ENCODE data around the gene TAGAP. TPM values are rescaled to one million over a fixed set of nuclear protein-coding genes. Genes with fewer than 3 reads are reported as not detected.

The TAGAP gene
- total and polyA plus RNA-seq, 2 donors: 2.5 to 3.5 TPM

DNA sequence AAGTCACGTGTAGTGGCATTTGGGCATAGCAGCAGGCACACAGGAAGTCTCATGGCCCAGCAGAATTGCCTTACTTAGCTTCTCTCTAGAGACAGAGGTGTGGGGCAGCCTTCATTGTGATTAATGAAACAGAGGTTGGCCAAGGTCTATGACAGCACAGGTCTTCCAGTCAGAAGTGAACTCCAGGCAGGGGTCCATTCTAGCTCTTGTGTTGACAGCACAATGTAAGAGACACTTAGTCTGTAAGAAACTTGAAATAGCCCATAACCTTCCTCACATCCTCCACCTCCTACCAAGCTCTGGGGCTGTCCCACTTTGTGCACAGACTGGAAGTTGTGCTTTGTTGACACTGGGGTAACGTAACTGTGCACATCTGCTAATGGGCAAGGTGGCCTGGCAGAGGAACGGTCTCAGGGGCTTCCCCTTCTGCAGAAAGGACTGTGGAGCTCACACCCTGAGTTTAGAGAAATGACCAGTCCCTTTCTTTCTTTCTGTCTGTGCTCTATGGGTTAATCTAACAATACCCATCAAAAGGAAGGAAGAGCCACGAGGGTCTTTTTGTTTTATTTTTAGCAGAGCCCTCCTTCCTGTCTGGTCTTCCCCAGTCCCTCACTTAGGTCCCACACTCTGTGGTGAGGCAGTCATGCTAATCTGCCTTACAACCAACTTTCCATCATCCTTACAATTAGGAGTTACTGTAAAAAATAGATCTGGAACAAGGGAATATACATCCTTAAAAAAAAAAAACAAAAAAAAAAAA is 35.6 kb upstream of the TAGAP start:
- WGBS: 61% methylated on average over 4 of the region's 4 CpGs
- Histone ChIP-seq H3K36me3 (ENCODE audit: insufficient read depth) (no peaks in the 10 kb centered on the region), H3K4me3 (ENCODE audit: low read depth, low read length) (no peak overlapping the region), H3K4me1 (ENCODE audit: insufficient read depth) (no peaks in the 10 kb centered on the region), H3K27ac (ENCODE audit: low read depth) (no peak overlapping the region)
- DNase-seq (ENCODE audit: extremely low spot score): no peak

DNA sequence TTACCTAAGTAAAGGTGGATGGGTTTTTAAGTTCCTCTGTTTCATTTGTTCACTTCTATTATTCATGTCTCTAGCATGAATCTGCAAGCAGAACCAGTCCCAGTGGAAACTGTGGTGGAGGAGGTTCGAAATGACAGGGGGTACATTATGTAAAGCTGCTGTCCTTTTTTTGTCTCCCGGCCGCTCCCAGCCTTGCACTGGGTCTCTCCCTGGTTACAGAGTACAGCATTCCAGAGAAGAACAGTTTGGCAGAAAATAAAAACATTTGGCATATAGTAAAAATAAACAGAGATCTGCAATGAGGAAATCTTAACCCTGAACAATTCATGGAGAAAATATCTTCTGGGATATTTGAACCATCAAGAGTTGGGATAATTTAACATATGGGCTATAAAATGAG is 34.6 kb upstream of the TAGAP start:
- no peak for DNase-seq (ENCODE audit: extremely low spot score)
- no peaks in the 10 kb centered on the region for H3K4me1 ChIP-seq (ENCODE audit: insufficient read depth)
- no peak overlapping the region for H3K27ac ChIP-seq (ENCODE audit: low read depth)
- H3K36me3 ChIP-seq (ENCODE audit: insufficient read depth): no peaks in the 10 kb centered on the region
- WGBS: 39% methylated on average over 3 of the region's 3 CpGs
- no peak overlapping the region for H3K4me3 ChIP-seq (ENCODE audit: low read depth, low read length)

DNA sequence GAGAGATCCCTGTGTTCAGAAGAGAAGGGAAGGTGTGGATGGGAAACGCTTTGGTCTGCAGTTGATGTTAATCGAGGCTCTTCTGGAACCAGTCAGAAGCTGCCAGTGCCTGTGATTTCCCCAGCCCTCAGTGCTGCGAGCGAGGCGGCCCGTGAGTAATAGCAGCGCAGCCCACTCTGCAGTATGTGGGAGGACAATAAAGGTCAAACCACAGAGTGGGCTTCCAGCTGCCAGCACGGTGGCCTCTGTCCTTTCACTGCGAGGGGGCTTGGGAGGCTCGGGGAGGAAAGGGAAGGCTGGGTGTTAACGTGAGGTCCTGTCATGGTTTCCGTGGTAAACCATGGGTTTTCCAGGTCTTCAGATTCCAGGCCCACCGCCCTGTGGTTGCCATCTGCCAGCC is 32.3 kb upstream of the TAGAP start:
- Histone ChIP-seq H3K4me1 (ENCODE audit: insufficient read depth) (no peaks in the 10 kb centered on the region), H3K4me3 (ENCODE audit: low read depth, low read length) (no peak overlapping the region), H3K27ac (ENCODE audit: low read depth) (no peak overlapping the region), H3K36me3 (ENCODE audit: insufficient read depth) (no peaks in the 10 kb centered on the region)
- WGBS: 65% methylated on average over 13 of the region's 13 CpGs
- no peak for DNase-seq (ENCODE audit: extremely low spot score)

DNA sequence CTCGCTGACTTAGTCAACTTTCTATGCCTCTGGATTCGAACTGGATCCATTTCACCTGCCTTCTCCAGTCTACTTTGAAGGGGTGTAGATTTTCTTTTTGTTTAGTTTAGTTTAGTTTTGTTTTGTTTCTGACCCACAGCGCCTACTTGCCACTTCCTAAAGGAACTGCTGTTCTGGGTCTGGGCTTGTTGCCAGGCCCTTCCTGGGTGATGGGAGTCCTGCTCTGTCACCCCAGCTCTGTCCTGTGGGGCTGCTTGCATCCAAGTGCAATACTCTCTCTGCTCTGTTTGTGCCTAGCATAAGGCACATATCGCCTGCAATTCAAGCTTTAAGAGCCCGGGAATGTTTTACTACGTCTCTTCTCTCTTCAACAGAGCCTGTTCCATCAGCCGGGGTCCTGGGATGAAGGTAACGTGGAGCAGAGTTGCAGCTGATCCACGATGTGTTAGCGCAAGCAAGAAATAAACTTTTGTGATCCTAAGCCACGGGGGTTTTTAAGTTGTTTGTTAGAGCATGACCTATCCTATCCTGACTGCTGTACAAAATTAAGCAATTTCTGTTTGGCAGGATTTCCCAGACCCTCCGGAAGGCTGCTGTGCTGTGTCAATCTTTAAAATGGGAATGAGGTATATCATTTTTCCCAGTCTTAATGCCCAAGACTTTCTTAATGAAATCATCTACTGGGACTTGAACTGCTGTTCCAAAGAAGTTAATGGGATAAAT is 30.9 kb upstream of the TAGAP start:
- no peak overlapping the region for H3K4me3 ChIP-seq (ENCODE audit: low read depth, low read length)
- WGBS: 51% methylated on average over 12 of the region's 12 CpGs
- DNase-seq (ENCODE audit: extremely low spot score): no peak
- H3K4me1 ChIP-seq (ENCODE audit: insufficient read depth): no peaks in the 10 kb centered on the region
- no peak overlapping the region for H3K27ac ChIP-seq (ENCODE audit: low read depth)
- no peaks in the 10 kb centered on the region for H3K36me3 ChIP-seq (ENCODE audit: insufficient read depth)

DNA sequence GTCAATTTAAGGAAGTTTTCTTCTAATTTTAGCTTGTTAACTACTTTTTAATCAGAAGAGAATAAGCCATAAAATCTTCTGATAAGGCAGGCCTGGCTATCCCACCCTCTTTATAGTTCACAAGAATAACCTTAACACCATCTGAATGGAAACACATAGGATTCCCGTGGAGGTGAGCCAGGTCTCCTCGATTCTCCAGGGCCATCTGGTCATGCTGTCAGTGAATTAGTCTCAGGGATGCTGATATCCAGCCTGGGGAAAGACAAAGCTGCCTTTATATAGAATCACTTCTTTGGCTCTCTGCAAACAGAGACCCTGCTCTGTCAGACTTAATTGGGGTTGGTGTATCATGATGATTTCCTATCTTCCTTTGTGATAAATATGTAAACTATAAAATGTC is 30.1 kb upstream of the TAGAP start:
- no peak overlapping the region for H3K4me3 ChIP-seq (ENCODE audit: low read depth, low read length)
- 35% methylated on average over 2 of the region's 2 CpGs for WGBS
- H3K27ac ChIP-seq (ENCODE audit: low read depth): no peak overlapping the region
- H3K36me3 ChIP-seq (ENCODE audit: insufficient read depth): no peaks in the 10 kb centered on the region
- no peak for DNase-seq (ENCODE audit: extremely low spot score)
- no peaks in the 10 kb centered on the region for H3K4me1 ChIP-seq (ENCODE audit: insufficient read depth)

DNA sequence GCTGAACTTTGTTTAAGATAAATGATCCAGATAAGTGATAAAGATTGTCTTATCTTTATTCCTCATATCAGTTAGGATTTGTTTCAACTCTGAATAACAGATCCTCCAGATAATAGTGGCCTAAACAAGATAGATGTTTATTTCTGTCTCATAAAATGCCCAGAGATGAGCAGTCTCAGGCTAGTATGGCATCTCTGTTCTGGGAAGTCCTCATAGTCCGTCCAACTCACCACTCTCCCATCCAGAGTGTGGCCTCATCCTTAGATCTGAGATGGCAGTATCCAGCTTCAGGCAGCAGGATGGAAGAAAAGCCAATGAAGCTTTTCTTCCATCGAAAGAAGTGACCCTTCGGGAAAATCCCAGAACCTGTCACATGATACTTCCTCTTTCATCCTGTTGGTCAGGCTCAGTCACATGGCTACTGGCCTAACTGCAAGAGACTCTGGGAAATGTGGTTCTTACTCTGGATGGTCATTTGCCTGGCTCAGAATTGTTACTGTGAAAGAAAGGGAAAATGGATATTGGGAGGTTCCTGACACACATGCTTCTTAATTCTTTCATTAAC is 29.4 kb upstream of the TAGAP start:
- Histone ChIP-seq H3K4me3 (ENCODE audit: low read depth, low read length) (no peak overlapping the region), H3K36me3 (ENCODE audit: insufficient read depth) (no peaks in the 10 kb centered on the region), H3K4me1 (ENCODE audit: insufficient read depth) (no peaks in the 10 kb centered on the region), H3K27ac (ENCODE audit: low read depth) (no peak overlapping the region)
- 26% methylated on average over 3 of the region's 3 CpGs for WGBS
- no peak for DNase-seq (ENCODE audit: extremely low spot score)

DNA sequence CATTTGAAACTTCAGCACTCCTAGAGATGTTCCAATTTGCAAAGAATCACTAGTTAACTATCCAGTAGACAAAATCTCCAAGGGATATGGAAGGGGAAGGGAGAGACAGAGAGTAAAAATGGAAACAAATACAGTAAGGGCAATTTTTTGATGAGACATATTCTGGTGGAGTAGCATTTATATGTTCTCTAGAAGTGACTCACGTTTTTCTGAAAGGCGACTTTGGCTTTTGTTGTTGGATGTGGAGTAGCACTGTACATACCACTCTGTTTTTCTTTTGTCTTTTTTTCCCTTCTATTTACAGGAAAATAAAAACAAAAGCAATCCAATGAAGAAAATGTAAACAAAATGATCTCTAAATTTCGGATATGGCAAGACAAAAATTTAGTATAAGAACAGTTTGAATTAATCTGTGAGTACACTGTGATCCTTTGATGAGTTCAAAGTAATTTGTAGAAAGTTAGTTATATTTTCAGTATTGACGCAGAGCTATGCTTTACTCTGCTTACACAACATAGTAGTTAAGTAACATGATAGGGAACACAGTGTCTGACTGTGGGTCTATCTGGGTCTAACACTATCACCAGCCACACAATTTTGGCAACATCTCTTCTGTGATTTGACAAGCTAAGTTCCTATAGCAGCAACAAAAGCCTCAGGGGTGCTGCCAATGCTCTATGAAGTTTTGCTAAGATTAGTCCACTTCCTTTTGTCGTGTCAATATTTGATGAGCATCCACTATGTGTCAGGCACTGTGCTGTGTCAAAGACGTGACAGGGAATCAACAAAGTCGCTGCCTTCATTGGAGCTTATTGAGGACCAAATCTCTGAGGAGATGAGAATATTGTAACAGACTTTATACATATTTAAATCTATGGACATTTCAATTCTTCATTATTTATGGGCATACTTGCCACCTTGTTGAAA is 27.3 kb upstream of the TAGAP start:
- no peak overlapping the region for H3K27ac ChIP-seq (ENCODE audit: low read depth)
- no peak overlapping the region for H3K4me3 ChIP-seq (ENCODE audit: low read depth, low read length)
- WGBS: 76% methylated on average over 7 of the region's 7 CpGs
- H3K36me3 ChIP-seq (ENCODE audit: insufficient read depth): no peaks in the 10 kb centered on the region
- no peak for DNase-seq (ENCODE audit: extremely low spot score)
- no peaks in the 10 kb centered on the region for H3K4me1 ChIP-seq (ENCODE audit: insufficient read depth)

DNA sequence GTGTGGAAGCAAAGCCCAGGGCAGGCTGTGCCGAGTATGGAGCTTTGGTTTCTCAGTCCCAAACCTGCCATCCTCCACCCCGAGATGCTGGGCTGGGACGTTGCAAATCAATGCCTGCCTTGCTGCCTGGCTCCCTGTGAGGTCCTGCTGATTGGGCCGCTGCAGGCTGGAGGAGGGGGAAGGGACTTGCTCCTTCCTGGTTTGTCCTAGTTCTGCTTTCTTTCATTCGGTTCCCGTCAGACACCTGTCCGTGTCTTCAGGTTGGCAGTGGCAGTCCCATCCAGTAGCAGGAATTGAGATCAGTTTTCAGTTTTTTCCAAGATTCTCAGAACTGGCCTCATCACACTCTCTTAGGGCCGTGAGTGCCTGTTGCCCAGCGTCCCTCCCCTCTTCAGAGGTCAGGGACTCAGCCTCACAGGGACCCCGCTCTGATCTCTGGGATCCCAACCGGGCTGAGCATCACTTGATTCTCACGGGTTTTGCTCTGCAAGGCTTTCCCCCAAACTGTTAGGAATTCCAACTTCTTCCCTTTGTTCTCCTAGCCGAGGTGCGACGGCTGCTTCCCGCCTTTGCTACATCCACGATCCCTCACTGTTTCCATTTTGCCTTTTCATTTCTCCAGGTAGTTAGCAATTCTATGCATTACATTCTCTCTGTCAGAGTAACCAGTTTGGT is 24.2 kb upstream of the TAGAP start:
- no peaks in the 10 kb centered on the region for H3K36me3 ChIP-seq (ENCODE audit: insufficient read depth)
- no peak overlapping the region for H3K27ac ChIP-seq (ENCODE audit: low read depth)
- WGBS: 71% methylated on average over 17 of the region's 17 CpGs
- H3K4me3 ChIP-seq (ENCODE audit: low read depth, low read length): no peak overlapping the region
- DNase-seq (ENCODE audit: extremely low spot score): no peak
- H3K4me1 ChIP-seq (ENCODE audit: insufficient read depth): no peaks in the 10 kb centered on the region

DNA sequence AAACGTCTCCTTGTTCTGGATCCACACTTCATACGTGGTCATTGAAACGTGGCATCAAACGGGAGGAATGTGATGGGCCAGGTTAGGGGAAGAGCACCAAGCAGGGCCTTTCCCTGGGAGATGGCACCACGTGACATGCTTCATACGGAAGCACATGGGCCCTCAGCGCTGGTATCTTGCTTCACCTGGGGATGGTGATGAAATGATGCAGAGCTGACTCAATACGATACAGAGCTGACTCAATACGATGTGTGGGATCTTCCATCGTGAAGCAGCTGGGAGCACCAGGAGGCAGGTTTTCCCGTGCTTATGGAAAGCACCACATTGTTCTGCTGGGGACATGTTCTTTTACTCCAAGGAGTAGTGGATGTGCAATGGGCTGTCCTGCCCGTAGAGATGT is 22.5 kb upstream of the TAGAP start:
- H3K4me1 ChIP-seq (ENCODE audit: insufficient read depth): no peaks in the 10 kb centered on the region
- no peak for DNase-seq (ENCODE audit: extremely low spot score)
- no peak overlapping the region for H3K27ac ChIP-seq (ENCODE audit: low read depth)
- H3K36me3 ChIP-seq (ENCODE audit: insufficient read depth): no peaks in the 10 kb centered on the region
- WGBS: 93% methylated on average over 12 of the region's 12 CpGs
- H3K4me3 ChIP-seq (ENCODE audit: low read depth, low read length): no peak overlapping the region

DNA sequence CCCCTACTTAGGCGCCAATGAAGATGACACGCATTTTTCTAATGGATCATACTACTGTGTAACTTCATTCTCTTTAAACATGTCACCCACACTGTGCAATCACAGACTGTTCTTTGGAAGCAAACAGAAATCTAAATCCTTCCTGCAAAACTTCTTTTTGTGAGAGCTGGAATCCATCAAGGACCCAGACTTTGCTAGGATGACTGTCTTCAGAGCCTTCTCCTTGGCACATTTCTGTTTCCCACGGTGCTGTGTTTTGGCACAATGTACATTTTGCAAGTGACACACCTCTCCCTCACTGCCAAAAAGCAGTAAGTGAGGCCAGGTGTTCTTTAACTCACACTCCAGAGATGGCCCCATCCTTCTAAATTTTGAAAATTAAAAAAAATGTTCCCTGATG is 21.7 kb upstream of the TAGAP start:
- H3K4me1 ChIP-seq (ENCODE audit: insufficient read depth): no peaks in the 10 kb centered on the region
- no peaks in the 10 kb centered on the region for H3K36me3 ChIP-seq (ENCODE audit: insufficient read depth)
- whole genome bisulfite sequencing: 45% methylated on average over 3 of the region's 3 CpGs
- DNase-seq (ENCODE audit: extremely low spot score): no peak
- no peak overlapping the region for H3K27ac ChIP-seq (ENCODE audit: low read depth)
- no peak overlapping the region for H3K4me3 ChIP-seq (ENCODE audit: low read depth, low read length)

DNA sequence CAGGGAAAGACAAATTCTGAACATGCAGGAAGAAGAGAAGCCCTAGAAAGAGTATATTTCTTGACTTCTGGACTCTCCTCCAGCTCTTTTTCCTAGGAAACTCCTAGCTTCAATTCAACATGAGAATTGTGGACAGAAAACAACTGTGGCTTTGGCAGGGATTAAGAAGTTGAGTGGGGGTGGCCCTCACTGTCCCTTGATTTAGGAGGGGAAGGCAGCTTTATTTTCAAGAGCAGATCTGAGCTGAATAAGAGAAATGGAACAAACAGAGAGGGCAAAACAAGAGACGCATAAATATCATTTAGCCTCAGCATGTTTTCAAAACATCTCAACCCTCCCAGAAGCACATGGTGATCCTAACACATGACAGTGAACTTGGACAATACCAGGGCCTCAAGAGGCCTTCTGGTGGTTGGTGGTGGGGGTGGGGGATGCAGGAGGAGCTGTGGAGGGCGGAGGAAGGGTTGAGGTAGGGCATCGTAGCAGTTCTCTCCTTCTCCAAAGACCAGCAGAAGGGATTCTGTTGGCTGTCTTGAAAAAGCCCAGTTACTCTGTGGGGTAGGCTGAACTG is 21.1 kb upstream of the TAGAP start:
- DNase-seq (ENCODE audit: extremely low spot score): no peak
- Histone ChIP-seq H3K4me3 (ENCODE audit: low read depth, low read length) (no peak overlapping the region), H3K27ac (ENCODE audit: low read depth) (no peak overlapping the region), H3K4me1 (ENCODE audit: insufficient read depth) (no peaks in the 10 kb centered on the region), H3K36me3 (ENCODE audit: insufficient read depth) (no peaks in the 10 kb centered on the region)
- WGBS: 80% methylated on average over 3 of the region's 3 CpGs

DNA sequence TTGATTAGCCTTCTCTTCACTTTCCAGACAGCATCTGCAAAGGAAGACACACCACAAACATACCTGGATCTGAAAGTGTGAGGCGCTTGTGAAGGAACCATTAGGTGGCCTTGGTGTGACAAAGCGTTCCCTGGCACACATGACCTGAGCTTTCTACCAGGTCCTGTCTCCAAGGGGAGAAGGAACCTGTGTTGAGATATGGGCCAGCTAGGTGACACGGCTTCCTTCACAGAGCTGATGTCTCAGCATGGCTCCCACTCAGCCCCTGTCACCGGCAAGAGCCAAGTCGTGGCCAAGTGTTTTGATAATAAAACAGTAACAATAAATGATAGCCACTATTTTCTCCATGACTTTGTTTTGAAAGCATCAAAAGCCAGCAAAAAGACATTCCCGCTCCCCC is 20.3 kb upstream of the TAGAP start:
- no peaks in the 10 kb centered on the region for H3K4me1 ChIP-seq (ENCODE audit: insufficient read depth)
- H3K36me3 ChIP-seq (ENCODE audit: insufficient read depth): no peaks in the 10 kb centered on the region
- H3K27ac ChIP-seq (ENCODE audit: low read depth): no peak overlapping the region
- DNase-seq (ENCODE audit: extremely low spot score): no peak
- WGBS: 91% methylated on average over 6 of the region's 6 CpGs
- no peak overlapping the region for H3K4me3 ChIP-seq (ENCODE audit: low read depth, low read length)

DNA sequence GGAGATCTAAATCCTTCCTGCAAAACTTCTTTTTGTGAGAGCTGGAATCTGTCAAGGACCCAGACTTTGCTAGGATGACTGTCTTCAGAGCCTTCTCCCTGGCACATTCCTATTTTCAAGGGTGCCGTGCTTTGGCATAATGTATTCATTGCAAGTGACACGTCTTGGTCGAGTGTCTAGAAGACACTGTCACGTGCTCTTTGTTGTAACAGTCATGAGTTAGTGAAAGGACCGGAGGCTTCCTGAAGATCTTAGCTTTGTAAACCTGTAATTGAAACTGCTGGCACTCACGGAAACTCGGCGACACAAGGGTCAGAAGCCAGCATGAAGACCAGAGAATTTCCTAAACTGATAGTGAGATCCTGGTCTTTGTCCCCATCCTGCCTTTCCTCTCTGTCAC is 19.7 kb upstream of the TAGAP start:
- Histone ChIP-seq H3K4me3 (ENCODE audit: low read depth, low read length) (no peak overlapping the region), H3K36me3 (ENCODE audit: insufficient read depth) (no peaks in the 10 kb centered on the region), H3K27ac (ENCODE audit: low read depth) (no peak overlapping the region), H3K4me1 (ENCODE audit: insufficient read depth) (no peaks in the 10 kb centered on the region)
- 73% methylated on average over 8 of the region's 8 CpGs for WGBS
- DNase-seq (ENCODE audit: extremely low spot score): no peak

Measured in urinary bladder (tissue), 4 donors.